GM19372 (cell line): ENCODE measurements around the gene FA2H.
A peak's percentile ranks its signal among the peaks of the same experiment; 100 is the strongest.
"Not testable (repeated sequence)": the region's sequence is repeated elsewhere in the genome, so short reads cannot be mapped to it uniquely, and the experiment has no call there.

Experiments used
- ATAC-seq: cut with Tn5 transposase; IDR thresholded peaks from one replicate; pipeline ENCODE4 v1.9.1; 2021; ENCODE audit warnings: mild to moderate bottlenecking, low read depth, moderate library complexity; ENCODE audit not compliant: unreplicated experiment

Gene FA2H

GRCh38 chr16:74774223-74775139 is at the start of gene FA2H:
FA2H (minus strand) TSS chr16:74774820; CDS start chr16:74774755, 65 bp downstream.
- peak; percentile 80 for ATAC-seq

- no peak for ATAC-seq
Observed at GRCh38 chr16:74817851-74818250, 43.2 kb upstream of the FA2H start.

- peak; percentile 100 for ATAC-seq
Observed at GRCh38 chr16:74813109-74813641, 38.6 kb upstream of the FA2H start.

GRCh38 chr16:74811911-74812310 is 37.3 kb upstream of the FA2H start:
- no peak for ATAC-seq

- ATAC-seq: not testable (repeated sequence)
Observed at GRCh38 chr16:74811216-74811615, 36.6 kb upstream of the FA2H start.

- no peak for ATAC-seq
Observed at GRCh38 chr16:74807052-74807646, 32.5 kb upstream of the FA2H start.

- ATAC-seq: no peak
Observed at GRCh38 chr16:74800216-74800871, 25.7 kb upstream of the FA2H start.

GRCh38 chr16:74797414-74797813 is 22.8 kb upstream of the FA2H start:
- no peak for ATAC-seq

- no peak for ATAC-seq
Observed at GRCh38 chr16:74795104-74795503, 20.5 kb upstream of the FA2H start.

GRCh38 chr16:74794668-74795067 is 20.0 kb upstream of the FA2H start:
- no peak for ATAC-seq

- ATAC-seq: no peak
Observed at GRCh38 chr16:74793571-74793970, 19.0 kb upstream of the FA2H start.

GRCh38 chr16:74792225-74792624 is 17.6 kb upstream of the FA2H start:
- ATAC-seq: no peak

- not testable (repeated sequence) for ATAC-seq
Observed at GRCh38 chr16:74791749-74792148, 17.1 kb upstream of the FA2H start.

- no peak for ATAC-seq
Observed at GRCh38 chr16:74788108-74788507, 13.5 kb upstream of the FA2H start.

- ATAC-seq: no peak
Observed at GRCh38 chr16:74785031-74785430, 10.4 kb upstream of the FA2H start.

GRCh38 chr16:74778646-74779045 is 4.0 kb upstream of the FA2H start:
- ATAC-seq: no peak

- no peak for ATAC-seq
Observed at GRCh38 chr16:74776926-74777325, 2.3 kb upstream of the FA2H start.

- ATAC-seq: no peak
Observed at GRCh38 chr16:74775255-74775654, 635 bp upstream of the FA2H start.

GRCh38 chr16:74773446-74774222 is 986 bp downstream of the FA2H start:
- no peak for ATAC-seq

GRCh38 chr16:74771656-74772315 is 2.8 kb downstream of the FA2H start:
- peak; percentile 53 for ATAC-seq
